OCI-LY7 (cell line): ENCODE measurements around the gene SEMA4D. TPM values are rescaled to one million over a fixed set of nuclear protein-coding genes. Genes with fewer than 3 reads are reported as not detected.

Experiments
- BruUV-seq: library from RNA; stranded (reverse); fragments of 400-500 nt; replicated peaks from 2 replicates; lab custom pipeline; 2021; lab: Mats Ljungman, UMichigan
- CTCF ChIA-PET: fragments of 300-600 bp; sonication (Branson Sonifier 250); formaldehyde crosslinking; loops from one replicate; lab custom pipeline; 2022; ENCODE audit warnings: antibody characterized with exemption; ENCODE audit not compliant: unreplicated experiment; lab: Charles Lee
- POLR2A ChIA-PET: fragments of 300-600 bp; sonication (Branson Sonifier 250); formaldehyde crosslinking; loops from one replicate; lab custom pipeline; 2022; ENCODE audit warnings: antibody characterized with exemption; lab: Charles Lee
- DNase-seq: peaks from one replicate; pipeline ENCODE4 v3.0.0-alpha.2; 2015; ENCODE audit warnings: low spot score
- H2AFZ ChIP-seq: fragments of 200-600 bp; sonication (generic), shearing (Covaris generic); 2 replicates; pipeline ENCODE4 v1.6.1; 2014; ENCODE audit warnings: mild to moderate bottlenecking, antibody characterized with exemption, low read length, moderate library complexity
- H3K27ac ChIP-seq: fragments of 200-600 bp; sonication (generic); 2 replicates; pipeline ENCODE4 v1.5.1; 2014; ENCODE audit warnings: mixed run types, low read depth, mild to moderate bottlenecking, moderate library complexity, low read length, inconsistent platforms; ENCODE audit not compliant: poor library complexity, severe bottlenecking
- H3K36me3 ChIP-seq: fragments of 200-600 bp; sonication (generic); 2 replicates; pipeline ENCODE4 v1.6.1; 2014; ENCODE audit warnings: mild to moderate bottlenecking, antibody characterized with exemption, low read length, moderate library complexity, mixed read lengths; ENCODE audit not compliant: insufficient read depth
- H3K4me1 ChIP-seq: fragments of 200-600 bp; sonication (generic); 2 replicates; pipeline ENCODE4 v1.5.1; 2014; ENCODE audit warnings: mild to moderate bottlenecking, low read length; ENCODE audit not compliant: insufficient read depth, poor library complexity, severe bottlenecking
- H3K4me2 ChIP-seq: fragments of 200-600 bp; sonication (generic); 2 replicates; pipeline ENCODE4 v1.6.1; 2014; ENCODE audit warnings: mild to moderate bottlenecking, low read length
- H3K4me3 ChIP-seq: fragments of 200-600 bp; sonication (generic); 2 replicates; pipeline ENCODE4 v1.5.1; 2014; ENCODE audit warnings: mild to moderate bottlenecking, low read depth, low read length; ENCODE audit not compliant: poor library complexity, severe bottlenecking
- H3K79me2 ChIP-seq: fragments of 200-600 bp; sonication (generic); 2 replicates; pipeline ENCODE4 v1.6.1; 2016; ENCODE audit warnings: low read depth, mild to moderate bottlenecking, low read length, moderate library complexity, mixed read lengths; ENCODE audit not compliant: insufficient read depth
- H3K9me2 ChIP-seq: fragments of 200-600 bp; sonication (generic); 2 replicates; pipeline ENCODE4 v1.6.1; 2016; ENCODE audit warnings: mild to moderate bottlenecking, low read length, mixed read lengths; ENCODE audit not compliant: insufficient read depth
- H3K9me3 ChIP-seq: fragments of 200-600 bp; sonication (generic); 2 replicates; pipeline ENCODE4 v1.6.1; 2014; ENCODE audit warnings: mild to moderate bottlenecking, mixed run types, low read length, mixed read lengths
- H4K20me1 ChIP-seq: fragments of 200-600 bp; sonication (generic); 2 replicates; pipeline ENCODE4 v1.6.1; 2014; ENCODE audit warnings: mild to moderate bottlenecking, antibody characterized with exemption, low read length, moderate library complexity, mixed read lengths; ENCODE audit not compliant: insufficient read depth
- CTCF ChIP-seq: fragments of 200-600 bp; sonication (generic); conservative IDR thresholded peaks from 2 replicates; pipeline ENCODE4 v1.5.1; 2014; ENCODE audit warnings: mild to moderate bottlenecking, antibody characterized with exemption, low read length, moderate library complexity, mixed read lengths
- EZH2phosphoT487 ChIP-seq: fragments of 200-600 bp; sonication (generic); IDR thresholded peaks from 2 replicates; pipeline ENCODE4 v1.6.1; 2018; ENCODE audit warnings: low read depth, borderline replicate concordance, mild to moderate bottlenecking, mixed run types, antibody characterized with exemption, low read length, moderate library complexity, mixed read lengths
- intact Hi-C: fragments of 100-400 bp; cut with micrococcal nuclease; formaldehyde crosslinking; loops from one replicate; pipeline ENCODE4 v1.10.0; 2022; ENCODE audit not compliant: unreplicated experiment
- total RNA-seq, 2 experiments: library from RNA; depleted of rRNA in 1 of 2; stranded (reverse); fragments of >200 nt in 1 of 2; shearing (Covaris generic) in 1 of 2; gene quantifications; 2 replicates each; pipeline ENCODE4 v1.2.3, GENCODE V29; 2014 to 2022

SEMA4D gene
- total RNA-seq, 2 experiments from 2014 or later: 28.5 to 60.5 TPM

GRCh38 chr9:89381308-89381609 lies 116.7 kb downstream of the SEMA4D start:
- TF ChIP-seq CTCF (no peak), EZH2phosphoT487 (no peak)
- CTCF ChIA-PET: no interaction called here
- intact Hi-C loops: no loop called here

GRCh38 chr9:89380437-89381307 lies 117.2 kb downstream of the SEMA4D start:
- BruUV-seq: no TSS peak
- Histone ChIP-seq H4K20me1 (no peaks in the 10 kb centered on the region), H3K79me2 (no peaks in the 10 kb centered on the region), H3K27ac (no peak overlapping the region), H3K4me2 (no peak overlapping the region), H2AFZ (no peak overlapping the region), H3K9me2 (no peaks in the 10 kb centered on the region), H3K4me3 (no peak overlapping the region), H3K36me3 (no peaks in the 10 kb centered on the region; the same call in 1 of the 2 replicates), H3K4me1 (peaks cover under 1% of the 10 kb centered on the region), H3K9me3 (no peaks in the 10 kb centered on the region)
- POLR2A ChIA-PET: no interaction called here
- intact Hi-C loops: no loop called here
- no peak for DNase-seq
- TF ChIP-seq CTCF (no peak), EZH2phosphoT487 (no peak)
- CTCF ChIA-PET: no interaction called here

More at GRCh38 chr9:89381308-89381609, 116.7 kb downstream of the SEMA4D start:
- BruUV-seq: no TSS peak
- H3K9me3 ChIP-seq: no peaks in the 10 kb centered on the region
- no peak for DNase-seq
- POLR2A ChIA-PET: no interaction called here
- no peaks in the 10 kb centered on the region for H3K4me1 ChIP-seq
- H3K9me2 ChIP-seq: no peaks in the 10 kb centered on the region
- H3K27ac ChIP-seq: no peak overlapping the region
- H3K79me2 ChIP-seq: no peaks in the 10 kb centered on the region
- no peak overlapping the region for H2AFZ ChIP-seq
- no peaks in the 10 kb centered on the region; the same call in 1 of the 2 replicates for H3K36me3 ChIP-seq
- H4K20me1 ChIP-seq: no peaks in the 10 kb centered on the region
- H3K4me3 ChIP-seq: no peak overlapping the region
- H3K4me2 ChIP-seq: no peak overlapping the region

- Histone ChIP-seq H3K4me3 (no peak overlapping the region), H3K36me3 (no peaks in the 10 kb centered on the region; the same call in 1 of the 2 replicates), H3K9me3 (no peaks in the 10 kb centered on the region), H3K4me1 (peaks cover 6% of the 10 kb centered on the region), H3K27ac (no peak overlapping the region), H3K9me2 (no peaks in the 10 kb centered on the region), H4K20me1 (no peaks in the 10 kb centered on the region), H3K4me2 (no peak overlapping the region), H2AFZ (no peak overlapping the region), H3K79me2 (no peaks in the 10 kb centered on the region)
- POLR2A ChIA-PET: no interaction called here
- BruUV-seq: no TSS peak
- no peak for DNase-seq
- TF ChIP-seq CTCF (no peak), EZH2phosphoT487 (no peak)
- CTCF ChIA-PET: no interaction called here
- intact Hi-C loops: no loop called here
These were observed 118.3 kb downstream of the SEMA4D start for GRCh38 chr9:89379508-89380115.
